Measurements from ENCODE around the gene SLC6A6. TPM values are rescaled to one million over a fixed set of nuclear protein-coding genes. Genes with fewer than 3 reads are reported as not detected.

Gene SLC6A6
- polyA plus RNA-seq, 3 donors from 2014 or later = 4.7 to 8.0 (median 6.9) TPM

GRCh38 chr3:14377044-14377837 lies 25.2 kb upstream of the SLC6A6 start:
- Mint-ChIP-seq H3K36me3 (no peaks in the 10 kb centered on the region), H3K27me3 (ENCODE audit: low read depth in 3 of 3) (peaks cover 7 to 17% (median 9%) of the 10 kb centered on the region in 3 donors), H3K27ac (peak overlapping the region; percentile 69 to 95 (median 94)), H3K9me3 (no peaks in the 10 kb centered on the region), H3K4me3 (peak overlapping the region; percentile 67 to 77 (median 68)), H3K4me1 (peaks cover 25 to 38% of the 10 kb centered on the region in 2 donors)
- no peak for DNase-seq

- Mint-ChIP-seq H3K36me3 (no peaks in the 10 kb centered on the region), H3K27ac (peak overlapping the region; percentile 68 to 95 (median 94)), H3K4me1 (peaks cover 25 to 38% of the 10 kb centered on the region in 2 donors), H3K27me3 (ENCODE audit: low read depth in 3 of 3) (peaks cover 6 to 17% (median 9%) of the 10 kb centered on the region in 3 donors), H3K4me3 (peak overlapping the region; percentile 67 to 77 (median 68)), H3K9me3 (no peaks in the 10 kb centered on the region)
- DNase-seq = peak; percentile 81 to 86 (median 83)
These were observed 24.6 kb upstream of the SLC6A6 start for GRCh38 chr3:14377838-14378169.

GRCh38 chr3:14378415-14378814 lies 24.0 kb upstream of the SLC6A6 start:
- no peak for DNase-seq

GRCh38 chr3:14379843-14380242 lies 22.6 kb upstream of the SLC6A6 start:
- no peaks in the 10 kb centered on the region for H3K9me3 Mint-ChIP-seq

More at GRCh38 chr3:14378415-14378814, 24.0 kb upstream of the SLC6A6 start:
- Mint-ChIP-seq H3K4me1 (peaks cover 25 to 38% of the 10 kb centered on the region in 2 donors), H3K4me3 (peak overlapping the region in 2 of 5 donors; percentile 67 to 69), H3K9me3 (no peaks in the 10 kb centered on the region), H3K27ac (peak overlapping the region in 5 of 6 donors; percentile 92 to 95 (median 94)), H3K27me3 (ENCODE audit: low read depth in 3 of 3) (peaks cover 4 to 18% (median 9%) of the 10 kb centered on the region in 3 donors), H3K36me3 (no peaks in the 10 kb centered on the region)

GRCh38 chr3:14386254-14386653 lies 16.2 kb upstream of the SLC6A6 start:
- H3K4me3 Mint-ChIP-seq = no peak overlapping the region
- H3K27ac Mint-ChIP-seq = no peak overlapping the region
- peaks cover 2 to 10% (median 9%) of the 10 kb centered on the region in 3 donors for H3K27me3 Mint-ChIP-seq (ENCODE audit: low read depth in 3 of 3)
- DNase-seq = no peak
- no peaks in the 10 kb centered on the region for H3K9me3 Mint-ChIP-seq
- H3K4me1 Mint-ChIP-seq = no peaks in the 10 kb centered on the region
- H3K36me3 Mint-ChIP-seq = no peaks in the 10 kb centered on the region

More at GRCh38 chr3:14379843-14380242, 22.6 kb upstream of the SLC6A6 start:
- Mint-ChIP-seq H3K27me3 (ENCODE audit: low read depth in 3 of 3) (peaks cover 4 to 18% (median 9%) of the 10 kb centered on the region in 3 donors), H3K4me1 (peaks cover 25 to 38% of the 10 kb centered on the region in 2 donors), H3K27ac (no peak overlapping the region), H3K36me3 (no peaks in the 10 kb centered on the region), H3K4me3 (no peak overlapping the region)
- no peak for DNase-seq

GRCh38 chr3:14388201-14388600 lies 14.2 kb upstream of the SLC6A6 start:
- H3K27ac Mint-ChIP-seq = no peak overlapping the region
- H3K9me3 Mint-ChIP-seq = no peaks in the 10 kb centered on the region
- H3K4me1 Mint-ChIP-seq = no peaks in the 10 kb centered on the region
- H3K4me3 Mint-ChIP-seq = no peak overlapping the region
- peaks cover 2 to 10% (median 9%) of the 10 kb centered on the region in 3 donors for H3K27me3 Mint-ChIP-seq (ENCODE audit: low read depth in 3 of 3)
- DNase-seq = no peak
- no peaks in the 10 kb centered on the region for H3K36me3 Mint-ChIP-seq

GRCh38 chr3:14389166-14389606 lies 13.2 kb upstream of the SLC6A6 start:
- Mint-ChIP-seq H3K27me3 (ENCODE audit: low read depth in 3 of 3) (peaks cover 2 to 10% (median 9%) of the 10 kb centered on the region in 3 donors), H3K4me1 (no peaks in the 10 kb centered on the region), H3K27ac (peak overlapping the region in 1 of 6 donors; percentile 76), H3K4me3 (no peak overlapping the region), H3K36me3 (no peaks in the 10 kb centered on the region), H3K9me3 (no peaks in the 10 kb centered on the region)
- no peak for DNase-seq

- no peak overlapping the region for H3K27ac Mint-ChIP-seq
- H3K4me3 Mint-ChIP-seq = no peak overlapping the region
- H3K27me3 Mint-ChIP-seq (ENCODE audit: low read depth in 3 of 3) = peaks cover 2 to 10% (median 9%) of the 10 kb centered on the region in 3 donors
- no peaks in the 10 kb centered on the region for H3K9me3 Mint-ChIP-seq
- no peak for DNase-seq
- H3K36me3 Mint-ChIP-seq = no peaks in the 10 kb centered on the region
- no peaks in the 10 kb centered on the region for H3K4me1 Mint-ChIP-seq
These were observed 12.7 kb upstream of the SLC6A6 start for GRCh38 chr3:14389716-14390115.

GRCh38 chr3:14391033-14391432 lies 11.4 kb upstream of the SLC6A6 start:
- no peak overlapping the region for H3K4me3 Mint-ChIP-seq
- no peaks in the 10 kb centered on the region for H3K4me1 Mint-ChIP-seq
- no peak overlapping the region for H3K27ac Mint-ChIP-seq
- no peak for DNase-seq
- H3K27me3 Mint-ChIP-seq (ENCODE audit: low read depth in 3 of 3) = peaks cover 2 to 10% (median 7%) of the 10 kb centered on the region in 3 donors
- no peaks in the 10 kb centered on the region for H3K36me3 Mint-ChIP-seq
- H3K9me3 Mint-ChIP-seq = no peaks in the 10 kb centered on the region

GRCh38 chr3:14392231-14392630 lies 10.2 kb upstream of the SLC6A6 start:
- peaks cover 4 to 10% (median 7%) of the 10 kb centered on the region in 3 donors for H3K27me3 Mint-ChIP-seq (ENCODE audit: low read depth in 3 of 3)
- H3K36me3 Mint-ChIP-seq = no peaks in the 10 kb centered on the region
- no peak for DNase-seq
- H3K9me3 Mint-ChIP-seq = no peaks in the 10 kb centered on the region
- no peak overlapping the region for H3K4me3 Mint-ChIP-seq
- H3K4me1 Mint-ChIP-seq = peaks cover 5 to 6% of the 10 kb centered on the region in 2 donors
- H3K27ac Mint-ChIP-seq = no peak overlapping the region

GRCh38 chr3:14392803-14393319 lies 9.5 kb upstream of the SLC6A6 start:
- no peak overlapping the region for H3K4me3 Mint-ChIP-seq
- H3K9me3 Mint-ChIP-seq = peaks cover 0 to 2% (median 0%) of the 10 kb centered on the region in 6 donors
- peaks cover 4 to 10% (median 9%) of the 10 kb centered on the region in 3 donors for H3K27me3 Mint-ChIP-seq (ENCODE audit: low read depth in 3 of 3)
- H3K36me3 Mint-ChIP-seq = no peaks in the 10 kb centered on the region
- H3K27ac Mint-ChIP-seq = no peak overlapping the region
- peaks cover 12 to 13% of the 10 kb centered on the region in 2 donors for H3K4me1 Mint-ChIP-seq
- DNase-seq = no peak

GRCh38 chr3:14393440-14394106 lies 8.8 kb upstream of the SLC6A6 start:
- H3K27ac Mint-ChIP-seq = peak overlapping the region in 1 of 6 donors; percentile 67
- H3K36me3 Mint-ChIP-seq = no peaks in the 10 kb centered on the region
- peaks cover 13 to 20% of the 10 kb centered on the region in 2 donors for H3K4me1 Mint-ChIP-seq
- H3K27me3 Mint-ChIP-seq (ENCODE audit: low read depth in 3 of 3) = peaks cover 3 to 10% (median 9%) of the 10 kb centered on the region in 3 donors
- no peak overlapping the region for H3K4me3 Mint-ChIP-seq
- DNase-seq = no peak
- peaks cover 0 to 2% (median 0%) of the 10 kb centered on the region in 6 donors for H3K9me3 Mint-ChIP-seq

GRCh38 chr3:14396031-14396692 lies 6.2 kb upstream of the SLC6A6 start:
- no peak overlapping the region for H3K4me3 Mint-ChIP-seq
- no peak for DNase-seq
- peaks cover 0 to 2% (median 0%) of the 10 kb centered on the region in 6 donors for H3K9me3 Mint-ChIP-seq
- H3K27ac Mint-ChIP-seq = peak overlapping the region in 2 of 6 donors; percentile 34 to 74
- no peaks in the 10 kb centered on the region for H3K36me3 Mint-ChIP-seq
- H3K27me3 Mint-ChIP-seq (ENCODE audit: low read depth in 3 of 3) = peaks cover 0 to 5% (median 4%) of the 10 kb centered on the region in 3 donors
- H3K4me1 Mint-ChIP-seq = peaks cover 13 to 23% of the 10 kb centered on the region in 2 donors

All from immature natural killer cell (primary cell).